Stimulated activated CD8-positive, alpha-beta memory T cell treated with anti-CD3 and anti-CD28 coated beads, Interleukin-15, amount 100 ng/mL, for 48 hours (primary cell): ENCODE results near the gene KLHL35.
A peak's percentile ranks its signal among the peaks of the same experiment; 100 is the strongest.
"Not testable (repeated sequence)": the region's sequence is repeated elsewhere in the genome, so short reads cannot be mapped to it uniquely, and the experiment has no call there.

Experiments used
- DNase-seq, 2 donors: peaks; one replicate each; pipeline ENCODE4 v3.0.0-alpha.2; 2020; ENCODE audit warnings: low read depth in 2 of 2

Gene KLHL35

GRCh38 chr11:75423721-75424120 lies 9.3 kb downstream of the KLHL35 start:
- DNase-seq = no peak

- no peak for DNase-seq
Observed at GRCh38 chr11:75422248-75423231, 10.5 kb downstream of the KLHL35 start.

- no peak for DNase-seq
Observed at GRCh38 chr11:75421902-75422247, 11.1 kb downstream of the KLHL35 start.

- no peak for DNase-seq
Observed at GRCh38 chr11:75421035-75421602, 11.9 kb downstream of the KLHL35 start.

- DNase-seq = no peak
Observed at GRCh38 chr11:75420224-75421034, 12.6 kb downstream of the KLHL35 start.

GRCh38 chr11:75413864-75414263 lies 19.1 kb downstream of the KLHL35 start:
- no peak for DNase-seq

GRCh38 chr11:75413146-75413545 lies 19.9 kb downstream of the KLHL35 start:
- DNase-seq = not testable (repeated sequence)

DNA sequence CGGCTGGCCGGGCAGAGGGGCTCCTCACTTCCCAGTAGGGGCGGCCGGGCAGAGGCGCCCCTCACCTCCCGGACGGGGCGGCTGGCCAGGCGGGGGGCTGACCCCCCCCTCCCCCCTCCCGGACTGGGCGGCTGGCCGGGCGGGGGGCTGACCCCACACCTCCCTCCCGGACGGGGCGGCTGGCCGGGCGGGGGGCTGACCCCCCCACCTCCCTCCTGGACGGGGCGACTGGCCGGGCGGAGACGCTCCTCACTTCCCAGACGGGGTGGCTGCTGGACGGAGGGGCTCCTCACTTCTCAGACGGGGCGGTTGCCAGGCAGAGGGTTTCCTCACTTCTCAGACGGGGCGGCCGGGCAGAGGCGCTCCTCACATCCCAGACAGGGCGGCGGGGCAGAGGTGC lies 23.0 kb downstream of the KLHL35 start:
- DNase-seq = not testable (repeated sequence)

- DNase-seq = no peak
Observed at GRCh38 chr11:75408957-75409219, 24.1 kb downstream of the KLHL35 start.

DNA sequence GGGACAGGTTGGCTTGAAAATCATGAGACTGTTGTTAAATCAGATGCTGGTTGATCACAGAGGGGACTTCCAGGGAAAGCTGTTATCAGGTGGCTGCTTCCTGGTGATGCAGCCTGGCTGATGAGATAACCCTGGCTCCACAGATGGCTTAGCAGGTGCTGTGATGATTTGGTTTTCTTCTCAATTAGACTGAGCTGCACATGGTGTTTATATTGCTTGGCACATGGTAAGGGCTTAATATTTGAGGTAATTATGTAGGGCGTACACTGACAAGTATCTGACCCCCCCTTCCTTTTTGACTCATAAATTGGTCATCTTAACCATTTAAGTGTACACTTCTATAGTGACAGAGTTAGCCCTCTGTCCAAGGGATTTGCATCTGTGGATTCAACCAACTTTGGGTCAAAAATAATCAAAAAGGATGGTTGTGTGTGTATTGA lies 26.6 kb downstream of the KLHL35 start:
- DNase-seq = no peak

DNA sequence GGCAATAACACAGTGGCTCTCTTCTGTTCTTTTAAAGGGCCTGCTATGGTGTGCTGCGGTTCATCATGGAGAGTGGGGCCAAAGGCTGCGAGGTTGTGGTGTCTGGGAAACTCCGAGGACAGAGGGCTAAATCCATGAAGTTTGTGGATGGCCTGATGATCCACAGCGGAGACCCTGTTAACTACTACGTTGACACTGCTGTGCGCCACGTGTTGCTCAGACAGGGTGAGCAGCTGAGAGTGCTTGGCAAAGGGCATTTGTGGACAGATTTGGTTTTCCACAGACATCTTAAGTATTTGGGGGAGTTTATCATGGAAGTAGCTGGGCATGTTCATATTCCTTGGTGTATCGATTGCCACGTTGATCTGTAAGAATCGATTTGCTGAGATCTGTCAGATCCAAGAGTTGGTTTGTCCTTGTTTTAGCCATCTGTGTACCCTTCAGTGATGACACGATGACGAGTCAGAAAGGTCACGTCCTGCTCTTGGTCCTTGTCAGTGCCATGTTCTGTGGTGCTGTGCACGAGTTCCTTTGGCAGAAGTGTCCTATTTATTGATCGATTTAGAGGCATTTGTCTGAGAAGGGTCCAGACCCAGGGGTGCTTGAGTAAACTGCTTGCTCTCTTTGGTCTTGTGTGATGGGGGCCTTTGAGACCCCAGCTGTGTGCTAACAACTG lies 28.9 kb downstream of the KLHL35 start:
- no peak for DNase-seq

DNA sequence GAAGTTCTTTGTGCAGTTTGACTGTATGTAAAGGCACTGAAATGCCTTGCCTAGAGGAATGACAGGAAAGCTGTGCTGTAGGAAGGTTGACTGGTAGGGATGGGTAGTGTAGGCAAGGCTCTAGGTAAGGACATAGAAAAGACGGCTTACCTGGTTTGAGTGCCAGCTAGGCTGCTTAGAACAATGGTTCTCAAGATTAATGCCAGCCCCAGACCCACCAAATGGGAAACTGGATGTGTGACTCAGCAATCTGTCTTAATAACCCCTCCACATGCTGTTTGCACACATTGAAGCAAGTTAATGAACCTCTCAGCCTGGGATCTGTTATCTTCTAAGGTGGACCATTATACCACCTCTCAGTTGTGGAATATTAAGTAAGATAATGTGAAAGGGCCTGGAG lies 30.0 kb downstream of the KLHL35 start:
- no peak for DNase-seq

DNA sequence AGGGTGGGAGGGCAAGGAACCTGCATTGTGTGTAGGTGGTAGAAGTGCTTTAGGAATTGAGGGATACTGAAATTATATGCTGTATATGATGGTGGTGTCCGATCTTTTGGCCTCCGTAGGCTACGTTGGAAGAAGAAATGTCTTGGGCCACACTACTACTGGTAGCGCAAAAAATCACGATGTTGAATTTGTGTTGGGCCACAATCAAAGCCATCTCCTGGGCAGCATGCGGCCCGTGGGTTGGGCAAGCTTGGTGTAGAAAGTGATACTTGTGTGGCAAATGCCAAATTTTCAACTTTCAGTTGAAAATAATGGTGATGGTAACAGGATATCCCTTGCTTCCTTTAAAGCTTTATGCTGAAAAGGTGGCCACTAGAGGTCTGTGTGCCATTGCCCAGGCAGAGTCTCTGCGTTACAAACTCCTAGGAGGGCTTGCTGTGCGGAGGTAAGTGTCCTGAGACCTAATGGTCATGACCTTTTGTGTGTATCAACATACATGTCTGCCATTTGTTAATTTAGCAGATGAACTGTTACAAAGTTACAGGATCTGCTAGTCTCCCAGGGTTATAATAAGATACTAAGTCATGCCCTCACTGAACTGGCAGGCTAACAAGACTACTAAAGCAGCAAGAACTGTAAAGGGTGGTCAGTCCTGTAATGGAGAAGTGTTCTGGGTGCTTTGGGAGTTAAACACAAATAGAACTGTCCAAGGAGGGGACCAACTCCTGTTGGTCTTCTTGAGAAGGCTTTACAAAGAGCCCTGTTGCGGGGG lies 30.8 kb downstream of the KLHL35 start:
- no peak for DNase-seq

DNA sequence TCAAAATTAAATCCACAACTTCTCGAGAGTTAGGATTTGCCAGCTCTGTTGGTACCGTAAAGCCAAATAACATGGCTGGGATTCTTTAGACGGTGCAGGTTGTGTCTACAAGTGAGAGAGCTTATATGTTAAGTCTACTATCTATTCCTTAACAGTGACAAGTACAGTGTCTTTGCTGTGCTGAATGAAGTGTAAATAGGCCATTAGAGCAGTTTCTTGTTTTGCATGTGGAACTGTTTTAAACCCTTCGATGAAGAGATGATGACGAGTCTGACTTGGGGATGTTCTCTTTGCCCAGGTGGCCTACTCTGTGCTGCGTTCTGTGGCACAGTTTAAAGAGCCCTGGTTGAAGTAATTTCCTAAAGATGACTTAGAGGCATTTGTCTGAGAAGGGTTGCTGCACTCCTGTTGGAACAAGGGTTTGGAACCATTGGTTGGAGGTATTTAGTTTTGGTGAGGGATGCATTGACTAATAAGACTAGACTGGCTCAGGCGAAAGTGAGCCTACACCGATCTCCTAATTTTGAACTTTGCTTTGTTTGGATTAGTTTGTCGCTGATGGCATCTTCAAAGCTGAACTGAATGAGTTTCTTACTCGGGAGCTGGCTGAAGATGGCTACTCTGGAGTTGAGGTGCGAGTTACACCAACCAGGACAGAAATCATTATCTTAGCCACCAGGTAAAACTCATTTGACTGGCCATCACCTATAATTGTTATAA lies 32.7 kb downstream of the KLHL35 start:
- no peak for DNase-seq

DNA sequence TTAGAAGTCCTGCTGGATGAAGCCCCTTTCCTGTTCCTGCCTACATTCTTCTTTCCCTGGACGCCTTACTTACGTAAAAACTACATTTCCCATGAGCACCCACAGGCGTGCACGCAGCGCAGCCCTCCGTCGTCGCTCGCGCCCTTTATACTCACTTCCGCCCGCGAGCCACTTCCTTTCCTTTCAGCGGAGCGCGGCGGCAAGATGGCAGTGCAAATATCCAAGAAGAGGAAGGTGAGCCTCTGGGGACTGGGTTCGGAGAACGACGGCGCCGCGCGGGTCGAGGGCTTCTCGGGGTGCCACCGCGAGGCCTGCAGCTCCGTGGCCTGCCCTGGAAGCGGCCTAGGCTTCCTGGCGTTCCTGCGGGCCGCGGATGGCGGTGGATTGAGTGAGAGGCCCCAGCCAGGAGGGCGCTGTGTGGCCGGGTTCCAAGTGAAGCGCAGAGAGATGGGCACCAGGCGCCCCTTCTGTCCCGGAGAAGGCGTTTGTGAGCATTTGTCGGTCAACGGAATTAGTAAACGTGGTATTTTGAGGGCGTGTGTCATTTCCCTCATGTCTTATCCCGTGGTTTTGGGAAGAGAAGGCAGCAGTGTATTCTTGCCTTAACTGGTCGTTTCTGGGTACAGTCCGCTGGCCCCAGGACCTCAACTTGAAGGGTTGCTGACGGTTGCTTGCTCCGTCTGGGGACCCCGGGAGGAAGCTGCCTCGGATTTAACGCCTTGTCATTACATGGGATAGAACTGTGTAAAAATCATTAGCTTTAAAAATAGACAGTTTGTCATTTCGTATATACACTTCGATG lies 33.5 kb downstream of the KLHL35 start, which contains the start of gene RPS3:
RPS3 (plus strand) TSS at position 175 of the 802 bp plus-strand sequence; CDS start at position 205, 30 bp downstream.
- DNase-seq = peak; percentile 77 to 82

DNA sequence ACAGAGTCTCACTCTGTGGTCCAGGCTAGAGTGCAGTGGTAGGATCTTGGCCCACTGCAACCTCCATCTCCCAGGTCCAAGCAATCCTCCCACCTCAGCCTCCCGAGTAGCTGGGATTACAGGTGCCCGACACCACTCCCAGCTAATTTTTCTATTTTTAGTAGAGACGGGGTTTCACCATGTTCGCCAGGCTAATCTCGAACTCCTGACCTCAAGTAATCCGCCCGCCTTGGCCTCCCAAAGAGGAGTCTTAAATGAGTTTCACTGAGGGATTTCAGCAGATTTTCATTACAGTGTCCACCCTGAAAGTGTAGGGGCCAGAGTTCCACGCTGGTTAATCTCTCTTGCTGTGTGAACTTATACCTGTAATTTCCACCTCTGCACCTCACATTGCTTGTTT lies 34.1 kb downstream of the KLHL35 start:
- DNase-seq = no peak

GRCh38 chr11:75394085-75394840 lies 38.7 kb downstream of the KLHL35 start:
- DNase-seq = no peak

- no peak for DNase-seq
Observed at GRCh38 chr11:75389925-75390324, 43.1 kb downstream of the KLHL35 start.

DNA sequence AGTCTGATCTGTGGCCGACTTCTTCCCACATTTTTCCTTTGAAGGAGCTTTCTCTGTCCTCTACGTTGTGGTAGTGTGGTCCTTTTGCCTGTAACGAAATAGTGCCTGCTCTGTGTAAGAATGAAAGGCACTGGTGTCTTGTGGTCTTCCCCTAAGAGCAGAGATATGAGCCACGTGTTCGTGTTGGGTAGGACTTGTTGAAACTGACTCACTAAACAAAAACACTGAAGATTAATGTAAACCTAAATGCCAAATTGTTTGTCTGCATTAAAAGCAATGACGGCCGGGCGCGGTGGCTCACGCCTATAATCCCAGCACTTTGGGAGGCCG lies 43.8 kb downstream of the KLHL35 start:
- no peak for DNase-seq
